Hepatocyte (in vitro differentiated cells): Measurements from ENCODE around the gene RFT1. TPM values are rescaled to one million over a fixed set of nuclear protein-coding genes. Genes with fewer than 3 reads are reported as not detected.

ENCODE experiments used
- DNase-seq: peaks from one replicate; pipeline ENCODE4 v3.0.0-alpha.2; 2016; ENCODE audit warnings: low spot score
- H2AFZ ChIP-seq: fragments of 200-600 bp; sonication (generic); 2 replicates; pipeline ENCODE4 v1.6.0; 2016; ENCODE audit warnings: antibody characterized with exemption, mild to moderate bottlenecking
- H3K27ac ChIP-seq: fragments of 200-600 bp; sonication (generic); 2 replicates; pipeline ENCODE4 v1.5.1; 2016; ENCODE audit warnings: mild to moderate bottlenecking
- H3K27me3 ChIP-seq: fragments of 200-600 bp; sonication (generic); 2 replicates; pipeline ENCODE4 v1.6.1; 2016
- H3K36me3 ChIP-seq: fragments of 200-600 bp; sonication (generic); replicated peaks from 2 replicates; pipeline ENCODE4 v1.5.1; 2016; ENCODE audit warnings: low read depth; ENCODE audit not compliant: insufficient read depth
- H3K4me1 ChIP-seq: fragments of 200-600 bp; sonication (generic); 2 replicates; pipeline ENCODE4 v1.5.1; 2016; ENCODE audit warnings: mild to moderate bottlenecking, moderate library complexity; ENCODE audit not compliant: insufficient read depth
- H3K4me2 ChIP-seq: fragments of 200-600 bp; sonication (generic); 2 replicates; pipeline ENCODE4 v1.6.0; 2016
- H3K4me3 ChIP-seq: fragments of 200-600 bp; sonication (generic); 2 replicates; pipeline ENCODE4 v1.5.1; 2016; ENCODE audit warnings: mild to moderate bottlenecking
- H3K79me2 ChIP-seq: fragments of 200-600 bp; sonication (generic); 2 replicates; pipeline ENCODE4 v1.6.0; 2017; ENCODE audit warnings: mild to moderate bottlenecking
- H3K9me2 ChIP-seq: fragments of 200-600 bp; sonication (generic); replicated peaks from 2 replicates; pipeline ENCODE4 v1.6.0; 2017; ENCODE audit warnings: mild to moderate bottlenecking; ENCODE audit not compliant: insufficient read depth
- H3K9me3 ChIP-seq: fragments of 200-600 bp; sonication (generic); 2 replicates; pipeline ENCODE4 v1.5.1; 2016; ENCODE audit warnings: low read depth, mild to moderate bottlenecking
- H4K20me1 ChIP-seq: fragments of 200-600 bp; sonication (generic); 2 replicates; pipeline ENCODE4 v1.6.0; 2016; ENCODE audit warnings: mild to moderate bottlenecking; ENCODE audit not compliant: insufficient read depth, poor library complexity, severe bottlenecking
- EZH2 ChIP-seq: fragments of 200-600 bp; sonication (generic); IDR thresholded peaks from 2 replicates; pipeline ENCODE4 v1.6.1; 2016; ENCODE audit warnings: antibody characterized with exemption, mild to moderate bottlenecking, borderline replicate concordance
- EZH2phosphoT487 ChIP-seq: fragments of 200-600 bp; sonication (generic); IDR thresholded peaks from one replicate; pipeline ENCODE4 v1.6.1; 2018; ENCODE audit warnings: antibody characterized with exemption, mild to moderate bottlenecking, low read depth, moderate library complexity; ENCODE audit not compliant: unreplicated experiment, severe bottlenecking
- WGBS: methylation state at CpG from one replicate; pipeline ENCODE4 v1.1.6; 2016; ENCODE audit warnings: low lambda C conversion rate; ENCODE audit errors: missing lambda C conversion rate; 5-methylcytosine and 5-hydroxymethylcytosine counted together
- polyA plus RNA-seq: library from polyadenylated mRNA; unstranded; fragments of >200 nt; fragmentation: Nextera tagmentation; extraction: Ambion mirVana; gene quantifications from 2 replicates; pipeline ENCODE4 v1.2.1, GENCODE V29; 2016
- total RNA-seq: library from RNA; depleted of rRNA; stranded (reverse); fragments of >200 nt; gene quantifications from 2 replicates; pipeline ENCODE4 v1.2.3, GENCODE V29; 2014
- TF ChIP-seq, protein P1 (sequence below): fragments of 200-600 bp; sonication (generic); IDR thresholded peaks from 2 replicates; pipeline ENCODE4 v1.5.1; 2016; ENCODE audit warnings: antibody characterized with exemption, mild to moderate bottlenecking; ENCODE audit not compliant: poor library complexity

RFT1 gene
- total and polyA plus RNA-seq, 2 experiments from 2014 or later: 15.9 to 32.0 TPM

DNA sequence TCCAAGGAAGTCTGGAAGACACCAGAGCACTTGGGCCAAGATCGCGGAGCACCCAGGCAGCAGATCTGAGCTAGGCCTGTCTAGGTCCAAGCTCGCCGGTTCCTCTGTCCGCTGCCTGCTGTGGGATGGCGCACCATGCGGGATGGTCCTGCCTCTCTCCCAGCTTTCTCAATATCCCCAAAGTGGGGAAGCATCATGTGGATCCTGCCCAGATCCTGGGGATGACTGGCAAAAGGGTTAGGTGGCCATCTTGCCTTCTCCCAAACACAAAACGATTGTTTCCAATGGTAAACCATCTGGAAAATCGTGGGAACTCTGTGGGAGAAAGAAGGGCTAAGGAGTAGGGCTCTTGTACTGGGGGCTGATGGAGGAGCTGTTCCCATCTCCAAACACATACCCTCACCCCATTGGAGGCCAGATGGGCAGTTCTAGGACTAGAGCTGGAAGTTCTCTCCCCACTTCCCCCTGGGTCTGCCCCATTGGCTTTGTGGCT, 39.6 kb upstream of the RFT1 start:
- H3K9me2 ChIP-seq: no peaks in the 10 kb centered on the region
- no peaks in the 10 kb centered on the region for H3K9me3 ChIP-seq
- H3K36me3 ChIP-seq: no peaks in the 10 kb centered on the region
- DNase-seq: no peak
- H4K20me1 ChIP-seq: peaks cover 6% of the 10 kb centered on the region
- peak overlapping the region; percentile 71 for H3K27ac ChIP-seq
- peaks cover 22% of the 10 kb centered on the region for H3K4me1 ChIP-seq
- 99% methylated on average over 9 of the region's 9 CpGs for WGBS
- H3K79me2 ChIP-seq: peaks cover 59% of the 10 kb centered on the region
- no peak overlapping the region for H3K4me3 ChIP-seq
- no peak overlapping the region for H2AFZ ChIP-seq
- no peak for TF ChIP-seq EZH2phosphoT487
- no peak for TF ChIP-seq EZH2
- peak overlapping the region; percentile 27 for H3K4me2 ChIP-seq
- no peaks in the 10 kb centered on the region for H3K27me3 ChIP-seq

DNA sequence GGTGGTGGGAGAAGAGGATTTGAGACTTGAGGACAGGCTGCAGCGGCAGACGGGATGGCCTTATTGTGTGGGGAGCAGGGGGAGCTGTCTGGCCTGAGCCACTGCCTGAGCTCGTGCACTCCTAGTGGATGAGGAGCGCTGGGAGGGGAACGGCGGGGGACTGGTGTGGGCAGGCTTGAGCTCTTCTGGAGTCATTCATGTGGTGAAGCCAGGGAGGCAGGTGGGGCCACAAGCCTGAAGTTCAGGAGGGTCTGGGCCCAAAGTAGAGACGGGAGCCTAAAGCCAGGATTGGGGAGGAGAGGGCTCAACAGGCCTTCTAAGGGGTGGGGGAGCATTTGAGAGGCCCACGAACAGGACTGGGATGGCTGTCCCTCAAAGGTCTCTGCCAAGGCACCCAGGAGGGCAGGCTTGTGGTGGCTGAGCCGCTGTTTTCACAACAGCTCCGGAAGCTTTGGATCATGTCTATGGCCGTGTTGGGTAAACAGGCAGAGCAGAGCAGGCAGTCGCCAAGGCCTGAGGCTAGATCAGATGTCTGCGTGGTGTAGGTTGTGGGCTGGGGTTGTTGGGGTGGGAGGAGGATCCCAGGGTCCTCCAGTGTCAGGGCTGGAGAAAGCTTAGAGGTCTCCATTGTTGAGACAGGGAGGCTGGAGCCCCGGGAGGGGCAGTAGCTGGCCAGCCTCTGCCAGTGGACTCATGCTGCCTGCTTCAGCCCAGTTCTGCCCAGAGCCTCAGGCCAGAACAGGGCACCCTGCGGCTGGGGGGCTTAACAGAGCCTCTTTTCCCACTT, 39.0 kb upstream of the RFT1 start:
- Histone ChIP-seq H3K27me3 (no peaks in the 10 kb centered on the region), H3K4me2 (no peak overlapping the region), H3K9me2 (no peaks in the 10 kb centered on the region), H3K9me3 (no peaks in the 10 kb centered on the region), H3K4me3 (no peak overlapping the region), H3K79me2 (peaks cover 66% of the 10 kb centered on the region), H3K36me3 (no peaks in the 10 kb centered on the region), H2AFZ (no peak overlapping the region), H4K20me1 (peaks cover 7% of the 10 kb centered on the region), H3K4me1 (peaks cover 22% of the 10 kb centered on the region), H3K27ac (peak overlapping the region; percentile 71)
- no peak for DNase-seq
- TF ChIP-seq EZH2phosphoT487 (no peak), EZH2 (no peak)
- TF ChIP-seq, protein P1, sequence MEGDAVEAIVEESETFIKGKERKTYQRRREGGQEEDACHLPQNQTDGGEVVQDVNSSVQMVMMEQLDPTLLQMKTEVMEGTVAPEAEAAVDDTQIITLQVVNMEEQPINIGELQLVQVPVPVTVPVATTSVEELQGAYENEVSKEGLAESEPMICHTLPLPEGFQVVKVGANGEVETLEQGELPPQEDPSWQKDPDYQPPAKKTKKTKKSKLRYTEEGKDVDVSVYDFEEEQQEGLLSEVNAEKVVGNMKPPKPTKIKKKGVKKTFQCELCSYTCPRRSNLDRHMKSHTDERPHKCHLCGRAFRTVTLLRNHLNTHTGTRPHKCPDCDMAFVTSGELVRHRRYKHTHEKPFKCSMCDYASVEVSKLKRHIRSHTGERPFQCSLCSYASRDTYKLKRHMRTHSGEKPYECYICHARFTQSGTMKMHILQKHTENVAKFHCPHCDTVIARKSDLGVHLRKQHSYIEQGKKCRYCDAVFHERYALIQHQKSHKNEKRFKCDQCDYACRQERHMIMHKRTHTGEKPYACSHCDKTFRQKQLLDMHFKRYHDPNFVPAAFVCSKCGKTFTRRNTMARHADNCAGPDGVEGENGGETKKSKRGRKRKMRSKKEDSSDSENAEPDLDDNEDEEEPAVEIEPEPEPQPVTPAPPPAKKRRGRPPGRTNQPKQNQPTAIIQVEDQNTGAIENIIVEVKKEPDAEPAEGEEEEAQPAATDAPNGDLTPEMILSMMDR: no peak
- 59% methylated on average over 14 of the region's 15 CpGs for WGBS

DNA sequence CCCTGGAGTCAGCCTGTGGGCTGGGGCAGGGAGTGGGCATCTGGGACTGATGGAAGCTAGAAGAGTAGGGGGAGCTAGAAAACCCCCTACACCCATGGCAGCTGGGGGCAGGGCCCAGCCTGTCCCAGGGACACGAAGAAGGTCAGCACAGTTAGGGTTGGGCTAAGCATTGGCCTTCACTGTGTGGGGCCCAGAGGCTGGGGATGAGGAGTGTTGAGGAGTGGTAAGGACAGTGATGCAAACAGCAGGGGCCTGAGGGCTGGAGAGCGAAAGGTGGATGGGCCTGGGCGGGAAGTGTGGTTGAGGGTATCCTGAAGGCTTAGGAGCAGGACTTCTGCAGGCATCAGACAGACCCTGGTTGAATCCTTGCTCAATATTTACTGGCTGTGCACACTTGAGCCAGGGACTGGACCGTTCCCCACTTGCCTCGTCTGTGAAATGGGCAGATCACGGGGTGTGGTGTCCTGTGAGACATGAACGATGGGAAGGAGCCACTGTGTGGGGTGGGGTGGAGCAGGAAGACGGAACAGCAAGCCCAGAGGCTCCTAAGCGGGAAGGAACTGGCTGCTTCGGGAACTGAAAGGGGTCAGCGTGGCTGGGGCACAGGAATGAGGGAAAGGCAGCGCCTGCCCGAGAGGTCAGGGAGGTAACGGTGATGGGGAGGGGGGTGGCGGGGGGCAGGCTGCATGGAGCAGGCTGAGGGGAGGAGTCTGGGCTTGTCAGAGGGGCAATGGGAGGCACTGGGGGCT, 38.1 kb upstream of the RFT1 start:
- no peak overlapping the region for H2AFZ ChIP-seq
- DNase-seq: no peak
- H3K79me2 ChIP-seq: peaks cover 65% of the 10 kb centered on the region
- no peak overlapping the region for H3K27ac ChIP-seq
- H3K27me3 ChIP-seq: no peaks in the 10 kb centered on the region
- TF ChIP-seq, protein P1: no peak
- TF ChIP-seq EZH2: no peak
- TF ChIP-seq EZH2phosphoT487: no peak
- WGBS: 89% methylated on average over 13 of the region's 15 CpGs
- H3K9me3 ChIP-seq: no peaks in the 10 kb centered on the region
- peaks cover 26% of the 10 kb centered on the region for H3K4me1 ChIP-seq
- H4K20me1 ChIP-seq: peaks cover 10% of the 10 kb centered on the region
- H3K36me3 ChIP-seq: no peaks in the 10 kb centered on the region
- H3K4me2 ChIP-seq: no peak overlapping the region
- H3K9me2 ChIP-seq: no peaks in the 10 kb centered on the region
- no peak overlapping the region for H3K4me3 ChIP-seq
